WERI-Rb-1 (cell line): Measurements from ENCODE around the gene HEBP2.

ENCODE experiments used
- DNase-seq: peaks from one replicate; pipeline ENCODE4 v3.0.0-alpha.2; 2020
- H3K27ac ChIP-seq: fragments of 250-450 bp; sonication (Bioruptor Pico); 2 replicates; pipeline ENCODE4 v1.5.1; 2020; ENCODE audit warnings: mild to moderate bottlenecking, moderate library complexity
- H3K27me3 ChIP-seq: fragments of 250-450 bp; sonication (Bioruptor Pico); 2 replicates; pipeline ENCODE4 v1.5.1; 2021; ENCODE audit warnings: mild to moderate bottlenecking, low read depth, moderate library complexity; ENCODE audit not compliant: insufficient read depth, severe bottlenecking
- H3K36me3 ChIP-seq: fragments of 250-450 bp; sonication (Bioruptor Pico); 2 replicates; pipeline ENCODE4 v1.5.1; 2020; ENCODE audit warnings: mild to moderate bottlenecking, moderate library complexity
- H3K4me3 ChIP-seq: 2 replicates; pipeline ENCODE4 v1.5.1; 2011; ENCODE audit warnings: low read depth, mild to moderate bottlenecking, control low read depth, low read length
- H3K9me3 ChIP-seq: fragments of 250-450 bp; sonication (Bioruptor Pico); 2 replicates; pipeline ENCODE4 v1.5.1; 2021; ENCODE audit warnings: mild to moderate bottlenecking, moderate library complexity; ENCODE audit not compliant: severe bottlenecking
- TF ChIP-seq, protein P1 (sequence below): IDR thresholded peaks from 2 replicates; pipeline ENCODE4 v1.5.1; 2011; ENCODE audit warnings: low read depth, mild to moderate bottlenecking, control low read depth, inconsistent platforms, low read length

HEBP2 gene

DNA sequence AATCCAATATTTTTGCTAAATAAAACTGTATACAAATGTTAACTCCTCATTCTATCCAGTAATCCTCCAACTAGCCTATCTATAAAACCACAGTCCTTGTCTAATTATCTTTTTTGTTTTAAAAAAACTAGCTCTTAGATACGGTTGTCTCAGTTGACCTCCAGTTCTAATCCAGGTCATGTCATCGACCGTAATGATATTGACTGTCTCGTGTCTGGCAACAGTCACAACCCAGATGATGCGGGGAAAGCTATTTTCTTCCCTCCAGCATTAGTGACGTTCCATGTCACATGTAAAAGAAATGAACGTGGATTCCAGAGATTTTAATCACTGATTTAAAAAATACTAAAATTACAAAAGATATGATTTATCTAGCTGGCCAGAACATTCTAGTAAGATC lies 35.5 kb downstream of the HEBP2 start:
- Histone ChIP-seq H3K27ac (no peak overlapping the region), H3K27me3 (no peaks in the 10 kb centered on the region), H3K36me3 (peaks cover 64% of the 10 kb centered on the region), H3K4me3 (no peak overlapping the region), H3K9me3 (no peaks in the 10 kb centered on the region)
- DNase-seq: no peak
- TF ChIP-seq, protein P1, sequence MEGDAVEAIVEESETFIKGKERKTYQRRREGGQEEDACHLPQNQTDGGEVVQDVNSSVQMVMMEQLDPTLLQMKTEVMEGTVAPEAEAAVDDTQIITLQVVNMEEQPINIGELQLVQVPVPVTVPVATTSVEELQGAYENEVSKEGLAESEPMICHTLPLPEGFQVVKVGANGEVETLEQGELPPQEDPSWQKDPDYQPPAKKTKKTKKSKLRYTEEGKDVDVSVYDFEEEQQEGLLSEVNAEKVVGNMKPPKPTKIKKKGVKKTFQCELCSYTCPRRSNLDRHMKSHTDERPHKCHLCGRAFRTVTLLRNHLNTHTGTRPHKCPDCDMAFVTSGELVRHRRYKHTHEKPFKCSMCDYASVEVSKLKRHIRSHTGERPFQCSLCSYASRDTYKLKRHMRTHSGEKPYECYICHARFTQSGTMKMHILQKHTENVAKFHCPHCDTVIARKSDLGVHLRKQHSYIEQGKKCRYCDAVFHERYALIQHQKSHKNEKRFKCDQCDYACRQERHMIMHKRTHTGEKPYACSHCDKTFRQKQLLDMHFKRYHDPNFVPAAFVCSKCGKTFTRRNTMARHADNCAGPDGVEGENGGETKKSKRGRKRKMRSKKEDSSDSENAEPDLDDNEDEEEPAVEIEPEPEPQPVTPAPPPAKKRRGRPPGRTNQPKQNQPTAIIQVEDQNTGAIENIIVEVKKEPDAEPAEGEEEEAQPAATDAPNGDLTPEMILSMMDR: no peak

DNA sequence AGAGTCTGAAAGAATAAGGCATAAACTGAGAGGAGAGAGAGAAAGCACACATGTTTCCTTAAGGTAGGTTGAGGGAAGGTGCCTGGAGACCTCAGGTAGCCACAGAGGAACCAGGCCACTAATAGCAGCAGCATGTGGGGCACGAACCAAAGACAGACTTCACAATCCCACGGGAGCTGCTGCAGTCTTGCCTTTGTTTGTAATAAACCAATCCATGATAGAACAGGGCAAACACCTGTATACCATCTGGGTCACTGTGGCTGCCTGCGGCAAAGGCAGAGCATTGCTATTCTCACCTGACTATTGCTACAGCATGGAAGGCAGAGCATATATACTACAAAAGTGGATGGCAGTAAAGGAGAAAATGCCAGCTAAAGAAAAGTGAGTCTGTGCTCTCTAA lies 36.3 kb downstream of the HEBP2 start:
- DNase-seq: no peak
- no peaks in the 10 kb centered on the region for H3K9me3 ChIP-seq
- TF ChIP-seq, protein P1: no peak
- no peak overlapping the region for H3K27ac ChIP-seq
- peaks cover 61% of the 10 kb centered on the region for H3K36me3 ChIP-seq
- H3K27me3 ChIP-seq: no peaks in the 10 kb centered on the region
- no peak overlapping the region for H3K4me3 ChIP-seq

DNA sequence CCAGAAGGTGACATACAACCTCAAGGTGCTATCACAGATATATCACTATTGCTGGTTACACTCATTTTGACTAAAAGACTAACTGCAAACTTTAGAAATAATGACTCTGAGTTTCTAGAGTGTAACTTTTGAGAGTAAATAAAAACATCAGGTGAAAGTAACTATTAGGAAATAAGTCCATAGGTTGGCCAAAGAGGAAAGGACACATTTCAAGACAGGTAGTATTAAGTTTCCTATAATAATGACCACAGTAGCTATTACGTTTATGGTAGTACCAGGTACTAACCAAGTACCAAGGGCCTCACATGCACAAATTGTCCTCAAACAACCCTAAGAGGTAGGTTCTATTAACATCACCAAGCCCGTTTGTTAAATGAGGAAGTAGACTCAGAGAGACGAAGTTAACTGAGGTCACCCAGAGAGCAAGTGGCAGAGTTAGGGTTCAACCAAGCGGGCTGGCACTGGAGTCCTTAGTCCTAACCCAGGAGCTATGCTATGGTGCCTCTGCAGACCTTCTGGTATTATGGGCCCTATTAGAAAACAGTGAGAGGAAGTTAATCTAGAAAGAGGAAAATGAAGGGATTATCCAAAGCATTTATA lies 36.8 kb downstream of the HEBP2 start:
- Histone ChIP-seq H3K27me3 (no peaks in the 10 kb centered on the region), H3K27ac (no peak overlapping the region), H3K36me3 (peaks cover 58% of the 10 kb centered on the region), H3K9me3 (no peaks in the 10 kb centered on the region), H3K4me3 (no peak overlapping the region)
- DNase-seq: no peak
- TF ChIP-seq, protein P1: no peak

DNA sequence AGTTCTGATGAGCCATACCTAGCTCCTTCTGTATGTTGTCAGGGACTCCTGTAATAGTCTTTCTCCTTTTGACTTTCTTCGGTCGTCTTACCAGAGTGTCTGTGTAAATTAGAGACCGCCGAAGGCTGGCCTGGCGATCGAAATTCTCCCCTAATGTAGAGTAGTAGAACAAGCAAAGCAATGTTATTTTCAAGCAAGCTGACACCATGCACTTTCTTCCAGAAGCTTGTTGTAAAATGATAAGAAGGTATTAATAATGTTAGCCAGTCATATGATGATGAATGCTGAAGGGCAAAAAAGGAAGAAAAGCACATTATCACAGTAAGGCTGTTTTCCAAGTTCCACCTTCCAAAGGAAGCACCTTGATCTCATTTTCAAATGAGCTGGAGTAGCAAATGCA lies 37.9 kb downstream of the HEBP2 start:
- TF ChIP-seq, protein P1: no peak
- Histone ChIP-seq H3K27ac (no peak overlapping the region), H3K27me3 (no peaks in the 10 kb centered on the region), H3K36me3 (peaks cover 63% of the 10 kb centered on the region), H3K9me3 (no peaks in the 10 kb centered on the region), H3K4me3 (no peak overlapping the region)
- no peak for DNase-seq

DNA sequence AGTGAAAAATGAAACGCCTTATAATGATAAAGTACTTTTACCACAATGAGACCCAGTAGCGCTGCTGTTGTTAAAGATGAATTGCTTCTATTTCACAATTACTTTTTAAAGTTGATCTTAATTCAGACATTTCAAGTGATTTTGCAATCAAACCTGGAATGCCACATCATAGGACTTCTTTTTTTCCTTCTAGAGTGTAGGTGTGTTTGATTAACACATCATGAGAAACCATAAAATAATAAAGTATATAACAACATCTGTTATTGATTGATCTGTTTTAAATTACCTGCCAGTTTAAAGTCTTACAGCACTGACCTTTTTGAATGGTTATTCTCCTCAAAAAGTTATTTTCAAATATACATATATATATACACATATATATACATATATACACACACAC lies 38.6 kb downstream of the HEBP2 start:
- Histone ChIP-seq H3K27me3 (no peaks in the 10 kb centered on the region), H3K9me3 (no peaks in the 10 kb centered on the region), H3K36me3 (peaks cover 61% of the 10 kb centered on the region), H3K4me3 (no peak overlapping the region), H3K27ac (no peak overlapping the region)
- TF ChIP-seq, protein P1: no peak
- no peak for DNase-seq

DNA sequence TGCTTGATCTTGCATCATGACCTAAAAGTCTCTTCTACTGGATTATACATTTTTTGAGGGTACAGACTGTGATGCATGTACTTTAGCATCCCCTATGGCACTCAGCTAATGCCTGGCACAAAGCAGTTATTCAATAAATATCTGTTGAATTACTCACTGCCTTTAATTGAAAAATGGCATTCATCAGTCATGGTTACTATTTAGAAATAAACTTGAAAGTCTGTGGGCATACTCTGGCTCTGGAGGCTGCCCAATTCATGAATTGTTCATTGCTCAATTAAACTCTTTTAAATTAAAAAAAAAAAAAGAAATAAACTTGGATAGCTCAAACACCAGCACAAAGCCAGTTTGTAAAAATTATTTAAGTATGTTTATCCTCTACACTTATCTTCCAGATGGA lies 40.0 kb downstream of the HEBP2 start:
- no peak overlapping the region for H3K27ac ChIP-seq
- TF ChIP-seq, protein P1: no peak
- H3K4me3 ChIP-seq: no peak overlapping the region
- no peaks in the 10 kb centered on the region for H3K27me3 ChIP-seq
- H3K9me3 ChIP-seq: no peaks in the 10 kb centered on the region
- DNase-seq: no peak
- peaks cover 53% of the 10 kb centered on the region for H3K36me3 ChIP-seq
